Right renal cortex interstitium (tissue), 3 donors: ENCODE measurements around the gene CD1C. TPM values are rescaled to one million over a fixed set of nuclear protein-coding genes. Genes with fewer than 3 reads are reported as not detected.
"Not testable (repeated sequence)": the region's sequence is repeated elsewhere in the genome, so short reads cannot be mapped to it uniquely, and the experiment has no call there.

Experiments
- DNase-seq, 3 donors: peaks; one replicate each; pipeline ENCODE4 v3.0.0-alpha.2; 2013; ENCODE audit warnings: low read depth in 3 of 3, low spot score in 2 of 3
- polyA plus RNA-seq, 3 donors: library from polyadenylated mRNA; unstranded; fragments of 120-200 nt; gene quantifications; one replicate each; pipeline ENCODE4 v1.2.1, GENCODE V29; 2013; ENCODE audit not compliant: insufficient read length in 3 of 3

CD1C gene
- polyA plus RNA-seq, 3 donors = 1.7 to 1.9 (median 1.9) TPM

GRCh38 chr1:158327481-158327880 lies 37.8 kb downstream of the CD1C start:
- no peak for DNase-seq

DNA sequence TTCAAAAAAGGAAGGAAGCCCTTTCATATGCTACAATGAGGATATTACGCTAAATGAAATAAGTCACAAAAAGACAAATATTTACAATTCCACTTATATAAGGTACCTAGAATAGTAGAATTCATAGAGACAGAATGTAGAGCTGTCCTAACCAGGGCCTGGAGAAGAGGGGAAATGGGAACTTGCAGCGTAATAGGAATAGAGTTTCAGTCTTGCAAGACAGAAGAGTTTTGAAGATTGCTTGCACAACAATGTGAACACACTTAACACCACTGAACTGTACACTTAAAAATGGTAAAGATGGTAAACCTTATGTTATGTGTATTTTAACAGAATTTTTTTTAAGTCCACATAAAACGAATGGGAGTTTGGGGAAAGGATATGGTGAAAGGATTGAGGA lies 38.7 kb downstream of the CD1C start:
- DNase-seq = no peak

GRCh38 chr1:158329300-158329699 lies 39.6 kb downstream of the CD1C start:
- no peak for DNase-seq

DNA sequence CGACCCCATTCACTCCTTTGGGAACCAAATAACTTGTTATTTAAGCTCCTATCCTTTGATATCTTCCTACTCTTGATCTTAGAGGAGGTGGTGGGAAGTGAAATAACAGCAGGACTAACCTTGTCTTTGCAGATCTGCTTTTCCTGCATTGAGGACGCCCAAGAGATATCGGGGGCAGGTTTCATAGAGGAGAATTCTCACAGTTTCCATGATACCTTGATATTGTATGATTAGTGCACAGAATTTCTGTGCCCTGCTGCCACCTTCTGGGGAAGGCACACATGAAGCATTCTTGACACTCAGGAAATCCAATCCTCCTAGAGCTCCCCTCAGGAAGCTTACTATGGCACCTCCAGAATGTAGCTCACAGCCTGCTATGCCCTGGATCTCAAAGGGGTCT lies 40.0 kb downstream of the CD1C start:
- no peak for DNase-seq

DNA sequence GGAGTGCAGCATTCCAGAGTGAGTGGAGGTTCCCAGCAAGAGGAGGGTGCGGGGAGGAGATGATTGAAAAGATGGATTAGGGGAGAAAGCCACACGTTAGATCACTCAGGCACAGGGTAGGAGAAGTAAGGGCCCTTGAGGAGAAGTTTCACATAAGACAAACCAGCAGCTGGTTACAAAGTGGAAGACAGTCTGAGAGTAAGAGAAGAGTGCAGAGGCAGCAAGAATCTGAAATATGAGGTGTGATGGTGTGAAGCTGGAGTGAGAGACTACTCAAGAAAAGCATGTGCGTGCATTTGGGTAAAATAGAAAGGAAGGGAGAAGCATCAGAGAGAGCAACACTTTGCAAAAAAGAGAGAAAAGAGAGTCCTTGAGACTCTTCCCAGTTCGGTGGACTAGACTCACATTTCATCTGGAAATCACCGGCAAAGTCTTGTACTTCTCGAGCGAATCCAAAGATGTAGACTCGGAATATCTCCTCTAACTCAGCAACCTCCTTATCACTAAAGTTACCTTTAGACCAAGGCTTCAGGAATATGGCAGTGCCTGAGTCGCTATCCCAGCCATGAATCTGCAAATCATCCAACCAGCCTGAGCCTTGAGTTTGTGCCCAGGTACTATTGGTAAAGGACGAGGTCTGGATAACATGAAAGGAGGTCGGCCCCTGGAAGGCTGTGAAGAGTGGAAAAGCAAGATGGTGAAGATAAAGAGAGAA lies 40.8 kb downstream of the CD1C start:
- no peak for DNase-seq

DNA sequence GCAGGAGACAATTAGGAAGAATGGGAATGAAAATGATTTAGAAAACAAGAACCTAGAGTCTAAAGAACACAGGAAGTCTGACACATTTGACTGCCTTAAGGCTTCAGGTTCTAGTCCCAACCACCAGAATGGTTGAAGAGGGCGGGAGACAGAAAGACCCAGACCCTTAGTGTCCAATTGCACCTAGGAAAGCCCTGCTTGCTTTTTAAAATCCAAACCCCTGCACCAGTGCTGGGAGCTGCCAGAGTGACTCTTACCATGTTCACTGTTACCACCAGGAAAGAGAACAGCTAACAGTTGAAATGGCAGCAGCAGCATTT lies 41.3 kb downstream of the CD1C start:
- DNase-seq = no peak

DNA sequence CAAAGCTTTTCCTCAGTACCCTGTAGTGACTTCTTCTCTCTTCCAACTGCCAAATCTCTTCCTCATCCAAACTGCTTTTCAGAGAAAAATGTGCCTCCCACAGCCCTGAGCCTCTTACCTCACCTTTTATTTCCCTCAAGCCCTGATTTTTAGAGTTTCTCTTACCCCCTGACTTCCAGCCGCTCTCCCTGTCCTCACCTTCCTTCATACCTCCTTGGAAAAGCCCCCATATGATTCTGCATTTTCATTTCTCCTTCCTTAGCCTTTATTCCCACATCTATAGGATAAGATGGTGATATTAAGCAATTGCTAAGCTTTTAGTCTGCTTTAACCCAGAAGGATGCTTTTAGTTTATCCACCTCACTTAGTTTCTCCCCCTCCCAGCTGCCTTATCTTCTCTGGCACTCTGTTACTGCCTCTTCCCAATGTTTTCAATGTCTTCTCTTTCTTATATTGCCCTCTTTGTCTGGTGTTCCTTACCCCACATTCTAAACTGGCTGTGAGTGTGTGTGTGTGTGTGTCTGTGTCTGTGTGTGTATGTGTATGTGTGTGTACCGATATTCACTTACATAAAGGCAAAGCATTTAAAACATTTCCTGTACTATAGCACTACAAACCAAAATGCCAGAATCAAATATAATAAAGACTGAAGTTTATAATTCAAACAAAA lies 41.9 kb downstream of the CD1C start, which contains the start of gene CD1B:
CD1B (minus strand) TSS at position 51 of the 670 bp plus-strand sequence. CDS start 108 bp downstream, outside the sequence.
- no peak for DNase-seq

DNA sequence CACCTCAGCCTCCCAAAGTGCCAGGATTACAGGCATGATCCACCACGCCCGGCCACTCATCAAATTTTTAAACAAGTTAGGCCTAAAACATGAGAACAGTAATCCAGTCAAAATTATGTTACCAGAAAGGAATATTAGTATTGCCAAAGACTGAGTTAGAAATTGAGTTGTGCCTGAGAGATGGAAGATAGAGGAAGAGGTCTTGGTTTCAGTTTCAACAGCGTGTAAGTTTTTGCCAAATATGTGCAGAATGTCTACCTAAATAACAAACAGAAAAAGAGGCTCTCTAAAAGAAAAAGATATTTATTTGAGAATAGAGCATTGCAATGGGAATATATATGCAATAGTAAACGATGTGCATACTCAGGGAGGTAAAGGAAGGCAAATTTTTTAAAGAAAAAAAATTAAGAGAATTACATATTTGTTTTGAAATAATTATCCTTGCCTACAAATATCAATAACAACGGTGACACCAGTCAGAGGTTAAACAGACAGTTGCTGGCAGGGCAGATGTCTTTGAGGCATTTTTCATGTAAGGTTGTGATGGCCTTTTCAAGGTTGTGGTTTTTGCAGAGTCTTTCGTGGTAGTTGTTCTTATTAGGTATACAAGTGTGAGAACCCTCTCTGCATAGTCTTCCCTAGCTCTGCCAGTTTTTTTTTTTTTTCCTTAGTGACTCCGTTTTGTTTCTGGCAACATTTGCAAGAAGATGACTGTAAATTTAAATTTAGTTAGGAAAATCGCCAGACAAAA lies 43.9 kb downstream of the CD1C start:
- DNase-seq = no peak

- DNase-seq = no peak
These were observed 44.9 kb downstream of the CD1C start for GRCh38 chr1:158334526-158335212.

GRCh38 chr1:158335213-158335532 lies 45.5 kb downstream of the CD1C start:
- no peak for DNase-seq

DNA sequence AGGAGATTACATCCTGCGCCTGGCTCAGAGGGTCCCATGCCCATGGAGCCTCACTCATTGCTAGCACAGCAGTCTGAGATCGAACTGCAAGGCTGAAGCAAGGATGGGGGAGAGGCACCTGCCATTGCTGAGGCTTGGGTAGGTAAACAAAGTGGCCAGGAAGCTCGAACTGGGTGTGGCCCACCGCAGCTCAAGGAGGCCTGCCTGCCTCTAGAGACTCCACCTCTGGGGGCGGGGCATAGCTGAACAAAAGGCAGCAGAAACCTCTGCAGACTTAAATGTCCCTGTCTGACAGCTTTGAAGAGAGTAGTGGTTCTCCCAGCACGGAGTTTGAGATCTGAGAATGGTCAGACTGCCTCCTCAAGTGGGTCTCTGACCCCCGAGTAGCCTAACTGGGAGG lies 46.7 kb downstream of the CD1C start:
- not testable (repeated sequence) for DNase-seq

Other genes starting within 250 kb of the CD1C start
- 1 to 10 TPM; 5.6 to 6.5 (median 6.1) TPM for gene CD1D, start 109.0 kb upstream of the CD1C start, polyA plus RNA-seq
- not detected for gene CD1A, start 35.5 kb upstream of the CD1C start, polyA plus RNA-seq
- under 1 TPM in 1 of 3 donors, not detected in 2; 0.13 TPM for gene CD1B, start 41.6 kb downstream of the CD1C start, polyA plus RNA-seq
- under 1 TPM; 0.18 to 0.36 (median 0.30) TPM for gene CD1E, start 64.0 kb downstream of the CD1C start, polyA plus RNA-seq
- gene OR10T2, start 109.5 kb downstream of the CD1C start, polyA plus RNA-seq = not detected
- not detected for gene OR10K2, start 136.3 kb downstream of the CD1C start, polyA plus RNA-seq
- gene OR10K1, start 171.9 kb downstream of the CD1C start, polyA plus RNA-seq = not detected
- not detected for gene OR10R2, start 182.3 kb downstream of the CD1C start, polyA plus RNA-seq